ENCODE measurements around the gene TEX53.

The TEX53 gene

DNA sequence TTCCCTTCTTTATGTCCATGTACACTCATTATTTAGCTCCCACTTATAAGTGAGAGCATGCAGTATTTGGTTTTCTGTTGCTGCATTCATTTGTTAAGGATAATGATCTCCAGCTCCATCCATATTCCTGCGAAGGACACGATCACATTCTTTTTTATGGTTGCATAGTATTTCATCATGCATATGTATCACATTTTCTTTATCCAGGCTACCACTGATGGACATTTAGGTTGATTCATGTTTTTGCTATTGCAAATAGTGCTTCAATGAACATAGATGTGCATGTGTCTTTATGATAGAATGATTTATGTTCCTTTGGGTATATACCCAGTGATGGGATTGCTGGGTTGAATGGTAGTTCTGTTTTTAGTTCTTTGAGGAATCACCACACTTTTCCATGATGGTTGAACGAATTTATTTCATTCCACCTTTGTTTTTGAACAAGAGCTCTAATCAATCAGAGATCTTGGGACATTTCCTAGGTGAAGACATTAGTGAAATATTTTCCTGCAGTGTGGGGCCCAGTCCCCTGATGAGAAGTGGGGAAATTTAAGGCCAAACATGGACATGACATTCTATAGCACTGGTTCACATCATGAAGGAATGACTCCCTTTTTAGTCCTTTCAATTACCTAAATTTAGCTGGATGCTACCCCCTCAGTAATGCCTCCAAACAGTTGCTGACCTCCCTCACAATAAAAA, 31.5 kb upstream of the TEX53 start:
- H2AFZ ChIP-seq (ENCODE audit: low read depth, low read length), result no peak overlapping the region
- H3K4me3 ChIP-seq (ENCODE audit: low read length), result no peak overlapping the region
- H3K36me3 ChIP-seq (ENCODE audit: insufficient read depth, low read length), result no peaks in the 10 kb centered on the region
- H3K27me3 ChIP-seq (ENCODE audit: insufficient read depth, low read length), result no peaks in the 10 kb centered on the region
- no peaks in the 10 kb centered on the region for H3K9me3 ChIP-seq (ENCODE audit: low read length)
- H3K4me1 ChIP-seq (ENCODE audit: insufficient read depth, low read length), result no peaks in the 10 kb centered on the region

DNA sequence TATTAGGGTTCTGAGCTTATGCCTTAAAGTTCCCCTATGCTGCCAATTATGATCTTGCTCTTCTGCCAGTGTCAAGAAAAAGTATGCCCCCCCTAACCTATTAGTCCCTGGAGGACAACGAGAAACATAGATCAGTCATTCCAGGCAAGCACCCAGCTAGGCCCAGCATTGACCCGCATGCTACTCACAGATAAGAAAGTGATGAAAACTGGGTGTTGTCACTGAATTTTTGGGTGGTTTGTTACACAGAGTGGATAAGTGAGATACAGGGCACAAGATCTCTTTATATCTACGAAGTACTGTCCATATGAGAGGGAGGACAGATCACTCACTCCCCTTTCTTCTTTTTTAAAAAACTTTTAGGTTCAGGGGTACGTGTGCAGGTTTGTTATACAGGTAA, 30.8 kb upstream of the TEX53 start:
- Histone ChIP-seq H3K36me3 (ENCODE audit: insufficient read depth, low read length) (no peaks in the 10 kb centered on the region), H3K4me1 (ENCODE audit: insufficient read depth, low read length) (no peaks in the 10 kb centered on the region), H3K4me3 (ENCODE audit: low read length) (no peak overlapping the region), H3K27me3 (ENCODE audit: insufficient read depth, low read length) (no peaks in the 10 kb centered on the region), H2AFZ (ENCODE audit: low read depth, low read length) (no peak overlapping the region), H3K9me3 (ENCODE audit: low read length) (no peaks in the 10 kb centered on the region)

DNA sequence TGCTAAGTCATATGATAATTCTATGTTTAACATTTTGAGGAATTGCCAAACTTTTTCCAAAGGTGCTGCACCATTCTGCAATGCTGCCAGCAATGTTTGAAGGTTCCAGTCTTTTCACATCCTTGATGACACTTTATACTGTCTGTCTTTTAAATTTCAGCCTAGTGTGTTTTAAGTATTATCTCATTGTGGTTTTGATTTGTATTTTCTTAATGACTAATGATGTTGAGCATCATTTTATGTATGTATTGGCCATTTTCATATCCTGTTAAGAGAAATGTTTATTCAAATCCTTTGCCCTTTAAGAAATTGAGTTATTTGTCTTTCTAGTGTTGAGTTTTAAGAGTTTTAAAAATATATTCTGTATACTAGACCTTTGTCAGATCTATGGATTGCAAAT, 29.4 kb upstream of the TEX53 start:
- no peak overlapping the region for H3K4me3 ChIP-seq (ENCODE audit: low read length)
- H3K27me3 ChIP-seq (ENCODE audit: insufficient read depth, low read length), result no peaks in the 10 kb centered on the region
- H3K9me3 ChIP-seq (ENCODE audit: low read length), result no peaks in the 10 kb centered on the region
- no peak overlapping the region for H2AFZ ChIP-seq (ENCODE audit: low read depth, low read length)
- H3K4me1 ChIP-seq (ENCODE audit: insufficient read depth, low read length), result no peaks in the 10 kb centered on the region
- H3K36me3 ChIP-seq (ENCODE audit: insufficient read depth, low read length), result no peaks in the 10 kb centered on the region

DNA sequence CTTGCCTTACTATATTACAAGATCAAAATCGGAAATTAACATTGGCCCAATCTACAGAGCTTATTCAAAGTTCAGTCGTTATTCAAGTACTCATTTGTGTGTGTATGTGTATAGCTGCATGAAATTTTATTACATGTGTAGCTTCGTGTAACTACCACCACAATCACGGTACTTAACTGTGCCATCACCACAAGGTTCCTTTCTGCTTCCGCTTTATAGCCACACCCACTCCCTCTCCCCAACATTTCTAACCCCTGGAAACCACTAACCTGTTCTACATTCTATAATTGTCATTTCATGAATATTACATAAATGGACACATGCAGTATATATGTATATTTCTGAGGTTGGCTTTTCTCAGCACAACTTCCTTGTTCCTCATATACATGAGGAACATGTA, 28.3 kb upstream of the TEX53 start:
- no peaks in the 10 kb centered on the region for H3K9me3 ChIP-seq (ENCODE audit: low read length)
- no peaks in the 10 kb centered on the region for H3K27me3 ChIP-seq (ENCODE audit: insufficient read depth, low read length)
- no peaks in the 10 kb centered on the region for H3K36me3 ChIP-seq (ENCODE audit: insufficient read depth, low read length)
- no peak overlapping the region for H2AFZ ChIP-seq (ENCODE audit: low read depth, low read length)
- H3K4me1 ChIP-seq (ENCODE audit: insufficient read depth, low read length), result no peaks in the 10 kb centered on the region
- H3K4me3 ChIP-seq (ENCODE audit: low read length), result no peak overlapping the region

DNA sequence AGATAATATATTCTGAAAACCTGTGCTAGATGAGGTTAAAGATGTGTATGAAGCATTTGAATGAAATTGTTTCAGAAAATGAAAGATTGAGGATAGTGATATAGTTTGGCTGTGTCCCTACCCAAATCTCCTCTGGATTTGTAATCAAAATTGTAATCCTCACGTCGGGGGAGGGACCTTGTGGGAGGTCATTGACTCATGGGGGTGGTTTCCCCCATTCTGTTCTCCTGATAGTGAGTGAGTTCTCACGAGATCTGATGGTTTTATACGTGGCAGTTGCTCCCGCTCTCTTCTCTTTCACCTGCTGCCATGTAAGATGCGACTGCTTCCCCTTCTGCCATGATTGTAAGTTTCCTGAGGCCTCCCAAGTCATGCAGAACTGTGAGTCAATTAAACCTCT, 26.4 kb upstream of the TEX53 start:
- H2AFZ ChIP-seq (ENCODE audit: low read depth, low read length), result no peak overlapping the region
- H3K9me3 ChIP-seq (ENCODE audit: low read length), result no peaks in the 10 kb centered on the region
- no peaks in the 10 kb centered on the region for H3K4me1 ChIP-seq (ENCODE audit: insufficient read depth, low read length)
- H3K27me3 ChIP-seq (ENCODE audit: insufficient read depth, low read length), result no peaks in the 10 kb centered on the region
- H3K36me3 ChIP-seq (ENCODE audit: insufficient read depth, low read length), result no peaks in the 10 kb centered on the region
- no peak overlapping the region for H3K4me3 ChIP-seq (ENCODE audit: low read length)

DNA sequence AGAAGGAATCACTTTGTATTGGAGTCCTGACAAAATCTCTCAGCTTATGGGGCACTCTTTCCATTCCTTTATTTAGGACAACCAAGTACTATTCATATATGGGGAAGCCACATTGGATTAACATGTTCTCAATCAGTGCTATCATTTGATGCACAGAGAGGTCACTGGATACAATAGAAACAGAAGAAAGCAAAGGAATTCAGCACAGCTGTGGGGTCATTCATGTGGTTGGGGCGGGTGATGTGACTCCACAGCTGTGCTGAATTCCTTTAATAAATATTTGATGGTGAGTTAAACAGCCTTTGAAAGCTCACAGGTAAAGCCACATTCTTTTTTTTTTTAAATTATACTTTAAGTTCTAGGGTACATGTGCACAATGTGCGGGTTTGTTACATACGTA, 25.2 kb upstream of the TEX53 start:
- Histone ChIP-seq H3K27me3 (ENCODE audit: insufficient read depth, low read length) (no peaks in the 10 kb centered on the region), H2AFZ (ENCODE audit: low read depth, low read length) (no peak overlapping the region), H3K9me3 (ENCODE audit: low read length) (no peaks in the 10 kb centered on the region), H3K36me3 (ENCODE audit: insufficient read depth, low read length) (no peaks in the 10 kb centered on the region), H3K4me1 (ENCODE audit: insufficient read depth, low read length) (no peaks in the 10 kb centered on the region), H3K4me3 (ENCODE audit: low read length) (no peak overlapping the region)

DNA sequence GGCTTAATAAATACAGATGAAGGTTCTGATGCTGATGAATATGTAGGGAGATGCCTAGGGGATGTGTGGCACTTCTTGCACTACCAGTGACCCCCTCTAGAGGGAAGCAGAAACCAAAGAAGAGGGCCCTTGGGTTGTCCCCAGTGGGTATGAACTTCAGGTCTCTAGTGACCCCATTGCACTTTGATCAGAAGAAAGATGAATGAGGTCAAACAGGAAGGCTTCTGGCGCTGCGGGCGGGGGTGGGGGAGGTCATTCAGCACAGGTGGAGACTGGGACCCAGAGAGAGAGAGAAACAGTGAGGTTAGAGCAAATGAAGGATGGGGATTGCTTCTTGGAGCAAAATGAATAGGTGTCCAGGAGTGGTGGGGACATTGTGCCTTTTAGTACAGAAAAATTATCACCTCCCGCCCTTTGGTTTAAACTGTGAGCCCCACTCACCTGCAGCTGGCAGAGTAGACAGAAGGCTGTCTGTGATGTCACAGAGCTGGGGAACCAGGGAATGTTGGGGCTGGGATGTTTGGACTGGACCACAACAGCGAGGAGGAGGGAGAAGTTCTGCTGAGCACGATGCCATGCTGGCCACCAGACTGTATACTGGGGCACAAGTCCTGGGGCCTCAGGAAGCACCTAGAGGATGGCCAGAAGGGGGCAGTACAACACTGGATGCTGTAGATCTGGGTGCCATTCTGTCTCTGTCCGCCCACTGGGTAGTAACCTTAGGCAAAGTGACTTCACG, 24.2 kb upstream of the TEX53 start, which contains the start of gene TEX48:
Gene TEX48 (minus strand): TSS at position 599 of the 739 bp plus-strand sequence. CDS start 10,469 bp downstream, outside the sequence.
- no peak within 1 kb of the TSS for H3K4me3 ChIP-seq (ENCODE audit: low read length)
- no peaks in the 10 kb centered on the region for H3K36me3 ChIP-seq (ENCODE audit: insufficient read depth, low read length)
- no peaks in the 10 kb centered on the region for H3K9me3 ChIP-seq (ENCODE audit: low read length)
- H3K4me1 ChIP-seq (ENCODE audit: insufficient read depth, low read length), result peaks cover 6% of the 10 kb centered on the region
- H2AFZ ChIP-seq (ENCODE audit: low read depth, low read length), result no peak within 1 kb of the TSS
- no peaks in the 10 kb centered on the region for H3K27me3 ChIP-seq (ENCODE audit: insufficient read depth, low read length)

DNA sequence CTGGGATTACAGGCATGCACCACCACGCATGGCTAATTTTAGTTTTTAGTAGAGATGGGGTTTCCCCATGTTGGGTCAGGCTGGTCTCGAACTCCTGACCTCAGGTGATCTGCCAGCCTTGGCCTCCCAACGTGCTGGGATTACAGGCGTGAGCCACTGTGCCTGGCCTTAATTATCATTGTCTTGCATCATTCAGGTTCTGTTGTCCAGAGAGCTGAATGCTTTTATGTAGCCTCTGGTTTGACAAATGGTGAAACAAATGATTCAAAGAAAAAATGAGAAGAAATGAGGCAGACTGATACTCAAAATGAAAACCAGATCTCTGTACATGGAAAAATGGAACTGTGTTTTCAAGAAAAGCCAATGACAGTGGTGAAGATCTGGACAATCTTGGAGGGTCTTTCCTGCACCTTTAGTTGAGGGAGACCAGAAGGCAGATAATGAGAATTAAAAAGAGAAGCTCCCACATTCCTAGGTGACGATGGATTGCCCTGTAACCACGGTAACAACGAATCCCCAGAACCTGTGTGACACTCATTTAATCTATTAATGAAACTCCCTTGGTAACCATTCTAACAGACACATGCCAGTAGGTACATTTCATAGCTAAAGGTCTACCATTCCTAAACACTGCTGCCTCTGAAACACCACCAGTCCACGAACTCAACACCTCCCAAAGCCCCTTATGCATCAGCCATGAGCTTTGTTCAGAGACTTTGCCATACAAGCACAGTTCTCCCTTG, 22.8 kb upstream of the TEX53 start:
- H3K9me3 ChIP-seq (ENCODE audit: low read length), result no peaks in the 10 kb centered on the region
- H3K4me1 ChIP-seq (ENCODE audit: insufficient read depth, low read length), result peaks cover 6% of the 10 kb centered on the region
- H2AFZ ChIP-seq (ENCODE audit: low read depth, low read length), result no peak overlapping the region
- H3K36me3 ChIP-seq (ENCODE audit: insufficient read depth, low read length), result no peaks in the 10 kb centered on the region
- no peak overlapping the region for H3K4me3 ChIP-seq (ENCODE audit: low read length)
- H3K27me3 ChIP-seq (ENCODE audit: insufficient read depth, low read length), result no peaks in the 10 kb centered on the region

DNA sequence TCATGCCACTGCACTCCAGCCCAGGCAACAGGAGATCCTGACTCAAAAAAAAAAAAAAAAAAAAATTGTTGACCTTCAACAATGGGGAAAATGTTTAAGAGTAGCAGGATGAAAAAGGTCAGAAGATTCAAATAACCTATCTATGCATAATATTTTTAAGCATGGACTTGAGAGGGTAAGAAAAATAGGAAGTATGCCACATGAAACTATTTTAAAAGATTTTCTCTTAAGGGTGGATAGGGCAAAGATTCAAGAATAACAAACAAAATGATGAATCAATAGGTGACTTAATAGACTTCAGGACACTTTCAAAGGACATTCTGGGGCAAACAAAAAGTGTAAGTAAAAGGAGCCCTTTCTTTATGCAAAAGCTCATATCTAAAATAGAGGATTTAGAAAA, 21.2 kb upstream of the TEX53 start:
- Histone ChIP-seq H3K9me3 (ENCODE audit: low read length) (no peaks in the 10 kb centered on the region), H3K36me3 (ENCODE audit: insufficient read depth, low read length) (no peaks in the 10 kb centered on the region), H3K4me3 (ENCODE audit: low read length) (no peak overlapping the region), H3K4me1 (ENCODE audit: insufficient read depth, low read length) (peaks cover 6% of the 10 kb centered on the region), H2AFZ (ENCODE audit: low read depth, low read length) (no peak overlapping the region), H3K27me3 (ENCODE audit: insufficient read depth, low read length) (no peaks in the 10 kb centered on the region)

DNA sequence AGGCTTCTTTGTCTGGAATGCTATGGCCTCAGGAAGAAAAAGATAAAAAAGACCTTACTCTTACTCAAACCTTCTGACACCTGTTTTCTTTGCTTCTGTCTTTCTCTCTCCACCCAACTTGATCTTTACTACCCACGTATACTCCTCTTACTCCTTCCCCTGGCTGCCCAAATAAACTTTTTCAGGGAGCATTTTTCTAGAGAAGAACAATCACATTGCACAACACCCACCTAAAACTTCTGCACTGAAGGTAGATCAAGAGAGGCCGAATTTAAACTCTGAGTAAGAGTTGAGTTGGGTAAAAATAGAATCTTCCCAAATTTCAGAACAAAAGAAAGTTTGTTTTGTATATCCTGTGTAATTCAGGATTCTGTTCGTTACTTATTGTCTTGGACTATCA, 20.5 kb upstream of the TEX53 start:
- H3K27me3 ChIP-seq (ENCODE audit: insufficient read depth, low read length), result no peaks in the 10 kb centered on the region
- H2AFZ ChIP-seq (ENCODE audit: low read depth, low read length), result no peak overlapping the region
- no peaks in the 10 kb centered on the region for H3K36me3 ChIP-seq (ENCODE audit: insufficient read depth, low read length)
- H3K4me3 ChIP-seq (ENCODE audit: low read length), result no peak overlapping the region
- H3K9me3 ChIP-seq (ENCODE audit: low read length), result no peaks in the 10 kb centered on the region
- peaks cover 6% of the 10 kb centered on the region for H3K4me1 ChIP-seq (ENCODE audit: insufficient read depth, low read length)

DNA sequence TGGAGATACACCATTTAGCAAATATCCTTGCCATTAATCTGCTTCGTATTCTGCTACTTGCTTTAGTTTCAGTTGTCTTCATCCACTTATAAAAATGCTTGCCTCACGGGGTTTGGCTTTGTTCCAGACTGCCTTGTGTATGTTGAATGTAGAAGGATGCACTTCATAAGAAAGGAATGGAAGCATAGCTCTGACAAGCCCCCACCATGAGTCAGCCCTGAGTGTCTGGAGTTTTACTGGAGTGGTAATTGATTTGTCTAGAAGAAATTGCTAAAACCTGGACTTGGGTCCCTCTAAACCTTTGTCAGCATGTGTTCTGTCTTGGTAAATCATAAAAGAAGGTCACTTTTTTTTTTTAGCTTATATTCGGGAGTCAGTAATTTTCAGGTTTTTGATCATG, 19.8 kb upstream of the TEX53 start:
- H2AFZ ChIP-seq (ENCODE audit: low read depth, low read length), result no peak overlapping the region
- H3K27me3 ChIP-seq (ENCODE audit: insufficient read depth, low read length), result no peaks in the 10 kb centered on the region
- H3K4me1 ChIP-seq (ENCODE audit: insufficient read depth, low read length), result peaks cover 6% of the 10 kb centered on the region
- H3K36me3 ChIP-seq (ENCODE audit: insufficient read depth, low read length), result no peaks in the 10 kb centered on the region
- H3K4me3 ChIP-seq (ENCODE audit: low read length), result no peak overlapping the region
- no peaks in the 10 kb centered on the region for H3K9me3 ChIP-seq (ENCODE audit: low read length)

DNA sequence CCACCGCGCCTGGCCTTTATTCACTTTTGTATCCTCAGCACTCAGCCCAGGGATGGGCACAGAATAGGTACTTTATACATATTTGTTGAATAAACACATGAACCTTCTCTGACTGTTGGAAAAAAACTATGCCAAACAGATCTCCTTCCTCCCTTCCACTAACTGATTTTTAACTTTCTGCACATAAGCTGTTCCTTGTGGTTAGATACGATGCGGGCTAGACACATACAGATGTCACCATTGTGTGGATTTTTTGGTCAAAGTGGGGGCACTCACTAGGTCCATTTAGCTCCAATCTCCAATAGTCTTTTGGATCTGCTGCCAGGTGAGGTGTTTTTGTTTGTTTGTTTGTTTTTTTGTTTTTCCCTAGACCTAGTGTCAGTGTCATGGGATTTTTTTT, 19.3 kb upstream of the TEX53 start:
- Histone ChIP-seq H3K27me3 (ENCODE audit: insufficient read depth, low read length) (no peaks in the 10 kb centered on the region), H3K4me3 (ENCODE audit: low read length) (no peak overlapping the region), H3K36me3 (ENCODE audit: insufficient read depth, low read length) (no peaks in the 10 kb centered on the region), H3K4me1 (ENCODE audit: insufficient read depth, low read length) (peaks cover 6% of the 10 kb centered on the region), H2AFZ (ENCODE audit: low read depth, low read length) (no peak overlapping the region), H3K9me3 (ENCODE audit: low read length) (no peaks in the 10 kb centered on the region)

DNA sequence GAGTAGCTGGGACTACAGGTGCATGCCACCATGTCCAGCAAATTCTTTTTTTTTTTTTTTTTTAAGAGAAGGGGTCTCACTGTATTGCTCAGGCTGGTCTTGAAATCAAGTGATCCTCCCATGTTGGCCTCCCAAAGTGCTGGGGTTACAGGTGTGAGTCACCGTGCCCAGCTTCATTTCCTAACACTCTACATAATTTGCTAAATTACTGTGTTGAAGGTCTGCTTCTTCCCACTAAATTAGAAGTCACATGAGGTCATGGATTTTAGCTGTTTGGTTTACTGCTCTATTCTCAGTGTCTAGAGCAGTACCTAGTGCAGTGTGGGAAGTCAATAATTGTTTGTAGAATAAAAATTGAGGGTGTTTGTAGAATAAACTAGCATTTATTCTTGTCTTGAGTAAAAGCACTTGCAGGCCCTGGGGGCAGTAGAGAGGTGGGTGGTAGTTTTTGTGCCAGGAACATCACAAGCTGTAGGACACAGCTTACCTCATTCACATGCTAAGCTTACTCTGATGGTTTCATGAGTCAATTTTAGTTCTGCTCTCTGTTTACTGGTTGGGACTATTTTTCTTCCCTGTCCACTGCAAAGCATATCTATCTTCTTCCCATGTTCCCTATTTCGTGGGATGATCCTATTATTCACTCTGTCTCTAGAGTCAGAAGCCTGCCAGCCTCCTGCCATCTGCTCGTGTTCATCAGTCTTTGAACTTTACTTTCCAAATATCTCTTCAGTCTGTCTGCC, 17.4 kb upstream of the TEX53 start:
- Histone ChIP-seq H3K27me3 (ENCODE audit: insufficient read depth, low read length) (peaks cover 2% of the 10 kb centered on the region), H3K4me3 (ENCODE audit: low read length) (no peak overlapping the region), H3K4me1 (ENCODE audit: insufficient read depth, low read length) (peaks cover 6% of the 10 kb centered on the region), H2AFZ (ENCODE audit: low read depth, low read length) (no peak overlapping the region), H3K36me3 (ENCODE audit: insufficient read depth, low read length) (no peaks in the 10 kb centered on the region), H3K9me3 (ENCODE audit: low read length) (no peaks in the 10 kb centered on the region)
